ENCODE results near the gene CASTOR1.

DNA sequence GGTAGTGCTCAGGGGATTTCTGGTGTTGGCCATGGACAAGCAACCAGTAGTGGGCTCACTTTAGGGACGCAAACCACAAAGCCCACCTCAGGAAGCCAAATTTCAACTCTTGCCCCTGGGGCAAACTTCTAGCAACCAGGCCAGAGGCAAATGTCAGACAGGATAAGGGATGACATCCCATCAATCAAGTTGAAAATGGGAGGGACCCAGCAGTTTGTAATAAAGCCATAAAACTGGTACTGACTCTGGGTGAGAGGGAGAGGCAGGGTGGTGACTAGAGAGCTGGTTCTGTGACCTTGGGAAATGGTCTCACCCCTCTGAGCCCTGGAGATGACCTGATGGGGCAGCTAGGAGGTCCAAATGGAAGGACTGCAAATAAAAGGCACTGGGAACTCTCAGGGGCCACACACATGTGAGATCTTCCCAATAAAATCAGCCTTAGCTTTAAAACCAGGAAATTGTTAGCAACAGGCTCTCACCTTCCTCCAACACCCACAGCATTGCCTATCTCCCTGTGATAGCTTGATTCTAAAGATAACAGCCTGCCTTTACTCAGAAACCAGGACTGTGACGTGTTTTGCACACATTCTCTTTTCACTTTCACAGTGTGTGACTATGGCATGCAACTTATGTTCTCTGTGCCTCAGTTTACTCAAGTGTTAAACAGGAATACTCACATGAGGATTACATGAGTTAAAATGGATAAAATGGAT is 43.8 kb upstream of the CASTOR1 start:
- TF ChIP-seq, protein P1, sequence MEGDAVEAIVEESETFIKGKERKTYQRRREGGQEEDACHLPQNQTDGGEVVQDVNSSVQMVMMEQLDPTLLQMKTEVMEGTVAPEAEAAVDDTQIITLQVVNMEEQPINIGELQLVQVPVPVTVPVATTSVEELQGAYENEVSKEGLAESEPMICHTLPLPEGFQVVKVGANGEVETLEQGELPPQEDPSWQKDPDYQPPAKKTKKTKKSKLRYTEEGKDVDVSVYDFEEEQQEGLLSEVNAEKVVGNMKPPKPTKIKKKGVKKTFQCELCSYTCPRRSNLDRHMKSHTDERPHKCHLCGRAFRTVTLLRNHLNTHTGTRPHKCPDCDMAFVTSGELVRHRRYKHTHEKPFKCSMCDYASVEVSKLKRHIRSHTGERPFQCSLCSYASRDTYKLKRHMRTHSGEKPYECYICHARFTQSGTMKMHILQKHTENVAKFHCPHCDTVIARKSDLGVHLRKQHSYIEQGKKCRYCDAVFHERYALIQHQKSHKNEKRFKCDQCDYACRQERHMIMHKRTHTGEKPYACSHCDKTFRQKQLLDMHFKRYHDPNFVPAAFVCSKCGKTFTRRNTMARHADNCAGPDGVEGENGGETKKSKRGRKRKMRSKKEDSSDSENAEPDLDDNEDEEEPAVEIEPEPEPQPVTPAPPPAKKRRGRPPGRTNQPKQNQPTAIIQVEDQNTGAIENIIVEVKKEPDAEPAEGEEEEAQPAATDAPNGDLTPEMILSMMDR (IDR thresholded peaks at IDR 0.05), result no peak
- TF ChIP-seq POLR2A (IDR thresholded peaks at IDR 0.05), result no peak

Data from heart left ventricle (tissue), 13 donors.